Body of pancreas (tissue), 4 donors: ENCODE data around the gene PRDM8. TPM values are rescaled to one million over a fixed set of nuclear protein-coding genes. Genes with fewer than 3 reads are reported as not detected.

Source experiments
- ATAC-seq: fragments of 150-250 bp; one replicate; pipeline ENCODE4 v1.9.1; 2016
- DNase-seq, 4 donors: peaks; one replicate each; pipeline ENCODE4 v3.0.0-alpha.2; 2019
- H3K27ac ChIP-seq, 4 donors: fragments of 200-600 bp; sonication (generic); 1 replicate in 3 of 4; 2 replicates in 1 of 4; pipeline versions ENCODE4 v1.5.1 to v1.6.1; 2016 to 2019; ENCODE audit warnings: mild to moderate bottlenecking in 1 of 4, mixed read lengths in 1 of 4, moderate library complexity in 1 of 4
- H3K27me3 ChIP-seq, 2 donors: fragments of 200-600 bp; sonication (generic); one replicate each; pipeline ENCODE4 v1.6.0; 2016; ENCODE audit warnings: mild to moderate bottlenecking in 1 of 2
- H3K36me3 ChIP-seq, 2 donors: fragments of 200-600 bp; sonication (generic); replicated peaks in 1 of 2; 2 replicates each; pipeline ENCODE4 v1.5.1; 2016; ENCODE audit warnings: low read depth in 2 of 2; ENCODE audit not compliant: insufficient read depth in 1 of 2
- H3K4me1 ChIP-seq: fragments of 200-600 bp; sonication (generic); one replicate; pipeline ENCODE4 v1.6.0; 2016
- H3K4me3 ChIP-seq, 2 donors: fragments of 200-600 bp; sonication (generic); 1 replicate in 1 of 2; 2 replicates in 1 of 2; pipeline ENCODE4 v1.5.1; 2016 to 2019
- H3K9me3 ChIP-seq, 3 donors: fragments of 200-600 bp; sonication (generic); 1 replicate in 2 of 3; 2 replicates in 1 of 3; pipeline ENCODE4 v1.5.1; 2016
- POLR2A ChIP-seq, 3 donors: fragments of 450-650 bp; IDR thresholded peaks; one replicate each; pipeline ENCODE4 v1.6.1; 2016; ENCODE audit warnings: antibody characterized with exemption in 3 of 3, mild to moderate bottlenecking in 2 of 3
- whole genome bisulfite sequencing, 2 donors: methylation state at CpG; one replicate each; pipeline ENCODE4 v1.1.5; 2017; 5-methylcytosine and 5-hydroxymethylcytosine counted together
- intact Hi-C: fragments of 100-400 bp; cut with DNase I; formaldehyde crosslinking; loops from one replicate; pipeline ENCODE4 v1.15.1; 2023
- total RNA-seq, 2 donors: library from RNA; depleted of rRNA; stranded (reverse); fragments of >200 nt; gene quantifications; one replicate each; pipeline ENCODE4 v1.1.0, GENCODE V29; 2016
- TF ChIP-seq, protein P1 (sequence below), 7 experiments: fragments of 450-650 bp in 4 of 7; fragments of 200-600 bp in 3 of 7; sonication (generic) in 3 of 7; IDR thresholded peaks; one replicate each; pipeline ENCODE4 v1.5.1; 2016 to 2019; ENCODE audit warnings: antibody characterized with exemption in 7 of 7

The PRDM8 gene
- total RNA-seq, 2 donors from 2014 or later: 2.6 to 5.9 TPM

DNA sequence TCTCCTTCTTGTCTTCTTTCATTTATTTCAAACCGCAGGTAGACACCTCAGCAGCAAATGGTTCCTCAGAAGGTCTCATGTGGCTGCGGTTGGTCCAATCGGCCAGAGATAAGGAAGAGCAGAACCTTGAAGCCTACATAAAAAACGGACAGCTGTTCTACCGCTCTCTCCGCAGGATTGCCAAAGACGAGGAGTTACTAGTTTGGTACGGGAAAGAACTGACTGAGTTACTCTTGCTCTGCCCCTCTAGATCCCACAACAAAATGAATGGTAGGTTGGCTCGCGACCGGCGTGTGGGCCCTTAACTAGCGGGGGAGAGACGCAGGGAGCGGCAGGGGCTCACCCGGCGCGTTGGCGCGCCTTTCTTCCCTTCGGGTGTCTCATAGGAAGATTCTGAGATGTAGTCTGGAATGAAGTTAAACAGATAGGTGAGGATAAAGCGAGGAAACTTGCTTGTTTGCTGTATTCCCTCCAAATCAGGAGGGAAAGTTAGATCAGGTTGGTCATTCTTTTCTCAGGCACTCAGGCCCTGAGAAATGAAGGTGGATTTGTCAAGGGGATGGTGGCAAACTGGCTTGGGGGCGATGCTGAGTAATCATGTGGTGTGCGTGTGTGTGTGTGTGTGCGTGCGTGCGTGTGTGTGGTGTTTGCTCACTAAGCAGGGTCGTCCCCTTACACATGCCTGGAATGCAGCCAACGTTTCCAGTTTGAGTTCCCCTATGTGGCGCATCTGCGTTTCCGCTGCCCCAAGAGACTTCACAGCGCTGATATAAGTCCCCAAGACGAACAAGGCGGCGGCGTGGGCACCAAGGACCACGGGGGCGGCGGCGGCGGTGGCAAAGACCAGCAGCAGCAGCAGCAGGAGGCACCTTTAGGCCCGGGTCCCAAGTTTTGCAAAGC is 4.2 kb downstream of the PRDM8 start:
- Histone ChIP-seq H3K27ac (peak overlapping the region in 1 of 4 donors; percentile 67), H3K27me3 (peaks cover 0 to 6% of the 10 kb centered on the region in 2 donors), H3K4me1 (peaks cover 40% of the 10 kb centered on the region), H3K36me3 (no peaks in the 10 kb centered on the region), H3K4me3 (no peak overlapping the region), H3K9me3 (no peaks in the 10 kb centered on the region)
- 36 to 56% methylated on average over 27 to 43 of the region's 43 CpGs for WGBS, 2 donors
- ATAC-seq (no peak), DNase-seq (peak in 3 of 4 donors; percentile 37 to 41 (median 38))
- TF ChIP-seq, protein P1, sequence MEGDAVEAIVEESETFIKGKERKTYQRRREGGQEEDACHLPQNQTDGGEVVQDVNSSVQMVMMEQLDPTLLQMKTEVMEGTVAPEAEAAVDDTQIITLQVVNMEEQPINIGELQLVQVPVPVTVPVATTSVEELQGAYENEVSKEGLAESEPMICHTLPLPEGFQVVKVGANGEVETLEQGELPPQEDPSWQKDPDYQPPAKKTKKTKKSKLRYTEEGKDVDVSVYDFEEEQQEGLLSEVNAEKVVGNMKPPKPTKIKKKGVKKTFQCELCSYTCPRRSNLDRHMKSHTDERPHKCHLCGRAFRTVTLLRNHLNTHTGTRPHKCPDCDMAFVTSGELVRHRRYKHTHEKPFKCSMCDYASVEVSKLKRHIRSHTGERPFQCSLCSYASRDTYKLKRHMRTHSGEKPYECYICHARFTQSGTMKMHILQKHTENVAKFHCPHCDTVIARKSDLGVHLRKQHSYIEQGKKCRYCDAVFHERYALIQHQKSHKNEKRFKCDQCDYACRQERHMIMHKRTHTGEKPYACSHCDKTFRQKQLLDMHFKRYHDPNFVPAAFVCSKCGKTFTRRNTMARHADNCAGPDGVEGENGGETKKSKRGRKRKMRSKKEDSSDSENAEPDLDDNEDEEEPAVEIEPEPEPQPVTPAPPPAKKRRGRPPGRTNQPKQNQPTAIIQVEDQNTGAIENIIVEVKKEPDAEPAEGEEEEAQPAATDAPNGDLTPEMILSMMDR (IDR thresholded peaks at IDR 0.05): no peak
- TF ChIP-seq POLR2A (IDR thresholded peaks at IDR 0.05): no peak
- intact Hi-C loops: no loop called here

DNA sequence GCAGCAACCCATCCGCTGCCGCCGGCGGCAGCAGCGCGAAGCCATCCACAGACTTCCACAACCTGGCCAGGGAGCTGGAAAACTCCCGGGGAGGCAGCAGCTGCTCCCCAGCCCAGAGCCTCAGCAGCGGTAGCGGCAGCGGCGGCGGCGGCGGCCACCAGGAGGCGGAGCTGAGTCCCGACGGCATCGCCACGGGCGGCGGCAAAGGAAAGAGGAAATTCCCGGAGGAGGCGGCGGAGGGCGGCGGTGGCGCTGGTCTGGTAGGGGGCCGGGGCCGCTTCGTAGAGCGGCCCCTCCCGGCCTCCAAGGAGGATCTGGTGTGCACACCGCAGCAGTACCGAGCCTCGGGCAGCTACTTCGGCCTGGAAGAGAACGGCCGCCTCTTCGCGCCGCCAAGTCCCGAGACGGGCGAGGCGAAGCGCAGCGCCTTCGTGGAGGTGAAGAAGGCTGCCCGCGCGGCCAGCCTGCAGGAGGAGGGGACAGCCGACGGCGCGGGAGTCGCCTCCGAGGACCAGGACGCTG is 4.9 kb downstream of the PRDM8 start:
- Histone ChIP-seq H3K27me3 (peaks cover 0 to 6% of the 10 kb centered on the region in 2 donors), H3K27ac (peak overlapping the region in 3 of 4 donors; percentile 59 to 75 (median 67)), H3K36me3 (no peaks in the 10 kb centered on the region), H3K9me3 (no peaks in the 10 kb centered on the region), H3K4me3 (peak overlapping the region; percentile 13 to 26), H3K4me1 (peaks cover 35% of the 10 kb centered on the region)
- ATAC-seq (peak; percentile 91), DNase-seq (peak; percentile 80 to 88 (median 85))
- peak in 2 of 3 donors; percentile 47 to 64 for TF ChIP-seq POLR2A (IDR thresholded peaks at IDR 0.05)
- TF ChIP-seq, protein P1 (IDR thresholded peaks at IDR 0.05): peak; percentile 85 to 93 (median 88)
- intact Hi-C loops: no loop called here
- WGBS, 2 donors: 1 to 2% methylated on average over 34 to 56 of the region's 58 CpGs

DNA sequence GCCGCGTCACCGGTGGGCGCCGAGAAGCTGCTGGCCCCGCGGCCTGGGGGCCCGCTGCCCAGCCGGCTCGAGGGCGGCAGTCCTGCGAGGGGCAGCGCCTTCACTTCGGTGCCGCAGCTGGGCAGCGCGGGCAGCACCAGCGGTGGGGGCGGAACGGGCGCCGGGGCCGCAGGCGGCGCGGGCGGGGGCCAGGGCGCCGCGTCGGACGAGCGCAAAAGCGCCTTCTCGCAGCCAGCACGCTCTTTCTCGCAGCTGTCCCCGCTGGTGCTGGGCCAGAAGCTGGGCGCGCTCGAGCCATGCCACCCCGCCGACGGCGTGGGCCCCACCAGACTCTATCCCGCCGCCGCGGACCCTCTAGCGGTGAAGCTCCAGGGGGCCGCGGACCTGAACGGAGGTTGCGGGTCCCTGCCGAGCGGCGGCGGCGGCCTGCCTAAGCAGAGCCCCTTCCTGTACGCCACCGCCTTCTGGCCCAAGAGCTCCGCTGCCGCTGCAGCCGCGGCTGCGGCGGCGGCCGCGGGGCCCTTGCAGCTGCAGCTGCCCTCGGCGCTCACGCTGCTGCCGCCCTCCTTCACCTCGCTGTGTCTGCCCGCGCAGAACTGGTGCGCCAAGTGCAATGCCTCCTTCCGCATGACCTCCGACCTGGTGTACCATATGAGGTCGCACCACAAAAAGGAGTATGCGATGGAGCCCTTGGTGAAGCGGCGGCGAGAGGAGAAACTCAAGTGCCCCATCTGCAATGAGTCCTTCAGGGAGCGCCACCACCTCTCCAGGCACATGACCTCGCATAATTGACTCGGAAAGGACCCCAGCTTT is 5.6 kb downstream of the PRDM8 start:
- DNase-seq (peak in 3 of 4 donors; percentile 34 to 52 (median 40)), ATAC-seq (peak; percentile 56)
- peaks cover 0 to 6% of the 10 kb centered on the region in 2 donors for H3K27me3 ChIP-seq
- peak overlapping the region; percentile 1 to 26 for H3K4me3 ChIP-seq
- intact Hi-C loops: no loop called here
- H3K4me1 ChIP-seq: peaks cover 29% of the 10 kb centered on the region
- 3 to 21% methylated on average over 10 to 88 of the region's 88 CpGs for WGBS, 2 donors
- peak overlapping the region in 3 of 4 donors; percentile 59 to 75 (median 67) for H3K27ac ChIP-seq
- no peaks in the 10 kb centered on the region for H3K36me3 ChIP-seq
- TF ChIP-seq, protein P1 (IDR thresholded peaks at IDR 0.05): no peak
- TF ChIP-seq POLR2A (IDR thresholded peaks at IDR 0.05): no peak
- no peaks in the 10 kb centered on the region for H3K9me3 ChIP-seq

GRCh38 chr4:80204433-80205011 is 7.2 kb downstream of the PRDM8 start:
- 63 to 89% methylated on average over 5 of the region's 5 CpGs for WGBS, 2 donors

More at GRCh38 chr4:80204433-80205011, 7.2 kb downstream of the PRDM8 start:
- Histone ChIP-seq H3K27me3 (no peaks in the 10 kb centered on the region), H3K27ac (no peak overlapping the region), H3K9me3 (no peaks in the 10 kb centered on the region), H3K4me1 (peaks cover 42% of the 10 kb centered on the region), H3K4me3 (no peak overlapping the region), H3K36me3 (no peaks in the 10 kb centered on the region)
- intact Hi-C loops: no loop called here
- TF ChIP-seq, protein P1 (IDR thresholded peaks at IDR 0.05): no peak
- no peak for TF ChIP-seq POLR2A (IDR thresholded peaks at IDR 0.05)
- DNase-seq (no peak), ATAC-seq (no peak)
